Fibroblast of villous mesenchyme (primary cell): Measurements from ENCODE around the gene ABR. TPM values are rescaled to one million over a fixed set of nuclear protein-coding genes. Genes with fewer than 3 reads are reported as not detected.
A peak's percentile ranks its signal among the peaks of the same experiment; 100 is the strongest.

Experiments used
- DNase-seq: peaks from one replicate; pipeline ENCODE4 v3.0.0-alpha.2; 2010; ENCODE audit warnings: low read depth
- H3K4me3 ChIP-seq: 2 replicates; pipeline ENCODE4 v1.5.1; 2011; ENCODE audit warnings: low read depth, mild to moderate bottlenecking, low read length
- total RNA-seq: library from RNA; depleted of rRNA; stranded (reverse); fragments of >200 nt; gene quantifications from 2 replicates; pipeline ENCODE4 v1.2.3, GENCODE V29; 2012
- TF ChIP-seq, protein P1 (sequence below): IDR thresholded peaks from 2 replicates; pipeline ENCODE4 v1.5.1; 2012; ENCODE audit warnings: low read depth, mild to moderate bottlenecking, low read length; ENCODE audit not compliant: insufficient read depth

Gene ABR
- total RNA-seq, 1 donor, result 51.8 TPM

- DNase-seq, result no peak
- TF ChIP-seq, protein P1, sequence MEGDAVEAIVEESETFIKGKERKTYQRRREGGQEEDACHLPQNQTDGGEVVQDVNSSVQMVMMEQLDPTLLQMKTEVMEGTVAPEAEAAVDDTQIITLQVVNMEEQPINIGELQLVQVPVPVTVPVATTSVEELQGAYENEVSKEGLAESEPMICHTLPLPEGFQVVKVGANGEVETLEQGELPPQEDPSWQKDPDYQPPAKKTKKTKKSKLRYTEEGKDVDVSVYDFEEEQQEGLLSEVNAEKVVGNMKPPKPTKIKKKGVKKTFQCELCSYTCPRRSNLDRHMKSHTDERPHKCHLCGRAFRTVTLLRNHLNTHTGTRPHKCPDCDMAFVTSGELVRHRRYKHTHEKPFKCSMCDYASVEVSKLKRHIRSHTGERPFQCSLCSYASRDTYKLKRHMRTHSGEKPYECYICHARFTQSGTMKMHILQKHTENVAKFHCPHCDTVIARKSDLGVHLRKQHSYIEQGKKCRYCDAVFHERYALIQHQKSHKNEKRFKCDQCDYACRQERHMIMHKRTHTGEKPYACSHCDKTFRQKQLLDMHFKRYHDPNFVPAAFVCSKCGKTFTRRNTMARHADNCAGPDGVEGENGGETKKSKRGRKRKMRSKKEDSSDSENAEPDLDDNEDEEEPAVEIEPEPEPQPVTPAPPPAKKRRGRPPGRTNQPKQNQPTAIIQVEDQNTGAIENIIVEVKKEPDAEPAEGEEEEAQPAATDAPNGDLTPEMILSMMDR, result no peak
Observed at GRCh38 chr17:1100382-1100781, 79.4 kb downstream of the ABR start.

DNA sequence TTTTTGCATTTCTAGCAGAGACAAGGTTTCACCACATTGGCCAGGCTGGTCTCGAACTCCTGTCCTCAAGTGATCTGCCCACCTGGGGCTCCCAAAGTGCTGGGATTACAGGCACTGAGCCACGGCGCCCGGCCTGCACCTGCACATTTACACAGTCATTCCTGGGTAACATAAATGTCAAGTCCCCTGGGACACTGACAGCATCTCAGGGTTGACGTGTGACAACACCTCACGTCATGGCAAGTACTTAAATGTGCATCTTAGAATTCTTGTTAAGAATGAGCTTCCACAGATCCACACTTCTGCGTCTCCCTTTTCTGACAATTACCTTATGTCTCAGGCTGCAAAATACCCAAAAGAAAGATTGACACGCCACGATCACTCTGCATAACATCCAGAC is 80.5 kb downstream of the ABR start:
- TF ChIP-seq, protein P1, result no peak
- DNase-seq, result no peak
- H3K4me3 ChIP-seq, result no peak overlapping the region

More at GRCh38 chr17:1100382-1100781, 79.4 kb downstream of the ABR start:
- H3K4me3 ChIP-seq, result no peak overlapping the region

GRCh38 chr17:1097972-1098744 is 81.6 kb downstream of the ABR start:
- DNase-seq, result peak; percentile 94

GRCh38 chr17:1096215-1096614 is 83.6 kb downstream of the ABR start:
- TF ChIP-seq, protein P1, result no peak
- no peak overlapping the region for H3K4me3 ChIP-seq
- no peak for DNase-seq

More at GRCh38 chr17:1097972-1098744, 81.6 kb downstream of the ABR start:
- peak overlapping the region; percentile 37 for H3K4me3 ChIP-seq

DNA sequence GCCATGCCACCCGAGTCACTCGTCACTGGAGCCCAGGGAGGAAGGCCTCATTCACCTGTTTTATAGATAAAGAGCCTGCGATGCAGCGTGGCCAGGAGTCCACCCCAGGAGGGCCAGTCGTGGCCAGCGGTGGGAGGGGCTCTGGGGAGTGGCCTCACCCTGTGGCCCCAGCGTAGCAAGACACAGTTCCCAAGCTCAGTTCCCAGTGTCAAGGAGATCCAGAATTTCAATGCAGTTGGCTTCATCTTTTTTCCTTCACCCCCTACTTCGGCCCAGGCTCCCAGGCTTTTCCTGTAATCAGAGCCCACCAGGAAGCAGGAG is 84.0 kb downstream of the ABR start:
- DNase-seq, result no peak
- H3K4me3 ChIP-seq, result no peak overlapping the region
- TF ChIP-seq, protein P1, result no peak

DNA sequence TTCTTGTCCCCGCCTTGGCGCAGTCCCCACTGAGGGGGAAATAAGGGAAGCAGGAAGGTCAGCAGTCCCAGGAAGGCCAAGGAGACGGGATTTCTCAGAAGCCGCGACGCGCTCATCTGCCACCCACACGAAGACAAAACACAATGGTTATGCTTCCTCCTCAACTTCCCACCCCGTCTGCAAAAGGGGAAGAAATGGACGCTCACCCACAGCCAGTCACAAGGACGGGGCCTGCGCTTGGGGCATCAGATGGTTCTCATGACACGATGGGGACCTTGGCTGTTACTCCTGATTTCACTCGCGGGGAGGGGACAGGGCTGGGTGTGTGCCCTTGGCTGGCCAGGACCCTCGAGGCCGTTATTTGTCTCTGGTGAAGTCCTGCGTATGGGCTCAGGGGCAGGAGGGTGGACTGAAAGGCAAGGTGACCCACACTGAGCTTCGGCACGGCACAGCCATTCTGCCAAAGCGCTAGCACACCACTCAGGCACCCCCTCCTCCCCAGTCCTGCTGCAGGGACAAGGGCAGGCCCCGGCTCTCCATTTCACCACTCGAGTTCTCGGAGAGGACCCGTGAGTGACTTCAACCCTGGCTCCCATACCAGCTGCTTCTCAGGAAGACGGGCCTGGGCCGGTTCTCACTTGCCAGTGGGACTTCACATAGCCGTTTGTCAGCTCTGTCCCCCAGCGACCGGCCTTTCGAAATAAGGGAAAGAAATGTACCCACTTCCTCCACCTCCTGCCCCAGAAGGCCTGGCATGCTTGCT is 84.5 kb downstream of the ABR start:
- TF ChIP-seq, protein P1, result no peak
- no peak overlapping the region for H3K4me3 ChIP-seq
- no peak for DNase-seq

- TF ChIP-seq, protein P1, result no peak
- no peak overlapping the region for H3K4me3 ChIP-seq
- no peak for DNase-seq
Observed at GRCh38 chr17:1094591-1094990, 85.2 kb downstream of the ABR start.
